Neutrophil (primary cell): ENCODE results near the gene C20orf173.

ENCODE experiments used
- H3K27ac ChIP-seq: fragments of 200-600 bp; sonication (generic); 2 replicates; pipeline ENCODE4 v1.5.1; 2016; ENCODE audit warnings: mild to moderate bottlenecking, moderate library complexity
- H3K27me3 ChIP-seq: fragments of 200-600 bp; sonication (generic); 2 replicates; pipeline ENCODE4 v1.6.0; 2016; ENCODE audit warnings: mild to moderate bottlenecking
- H3K36me3 ChIP-seq: fragments of 200-600 bp; sonication (generic); 2 replicates; pipeline ENCODE4 v1.5.1; 2017
- H3K4me1 ChIP-seq, 2 experiments: fragments of 200-600 bp in 1 of 2; sonication (generic) in 1 of 2; 1 replicate in 1 of 2; 2 replicates in 1 of 2; pipeline versions ENCODE4 v1.5.1 to v1.6.1; 2013 to 2016; ENCODE audit warnings: low read depth in 1 of 2, low read length in 1 of 2, mild to moderate bottlenecking in 1 of 2, moderate library complexity in 1 of 2; ENCODE audit not compliant: control insufficient read depth in 1 of 2, insufficient read depth in 1 of 2
- H3K4me3 ChIP-seq, 2 experiments: fragments of 200-600 bp in 1 of 2; sonication (generic) in 1 of 2; 1 replicate in 1 of 2; 2 replicates in 1 of 2; pipeline ENCODE4 v1.5.1; 2013 to 2016; ENCODE audit warnings: low read depth in 1 of 2, low read length in 1 of 2, mild to moderate bottlenecking in 1 of 2, moderate library complexity in 1 of 2
- H3K9me3 ChIP-seq: fragments of 200-600 bp; sonication (generic); 2 replicates; pipeline ENCODE4 v1.5.1; 2016
- TF ChIP-seq, protein P1 (sequence below): fragments of 200-600 bp; sonication (generic); IDR thresholded peaks from 2 replicates; pipeline ENCODE4 v1.5.1; 2016; ENCODE audit warnings: antibody characterized with exemption

The C20orf173 gene

DNA sequence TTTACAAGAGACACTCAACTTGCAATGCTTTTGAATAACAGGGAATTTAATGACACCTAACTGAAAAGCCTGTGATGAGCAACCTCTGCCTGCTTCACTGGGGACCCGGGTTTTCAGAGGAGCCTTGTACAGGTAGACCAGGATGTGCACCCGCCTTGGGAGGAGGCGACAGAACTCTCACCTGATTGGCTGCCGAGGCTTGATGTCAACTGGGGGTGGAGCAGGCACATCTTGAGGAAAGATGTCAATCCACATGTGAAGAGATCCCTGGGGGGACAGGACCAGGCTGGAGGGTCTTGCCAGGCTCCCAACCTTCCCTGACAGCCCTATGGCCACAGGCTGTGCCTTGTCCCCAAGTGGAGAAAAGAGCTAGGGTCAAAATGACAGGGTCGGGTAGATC is 32.2 kb upstream of the C20orf173 start:
- Histone ChIP-seq H3K9me3 (no peaks in the 10 kb centered on the region), H3K36me3 (peaks cover 37% of the 10 kb centered on the region), H3K4me1 (no peaks in the 10 kb centered on the region), H3K4me3 (no peak overlapping the region), H3K27me3 (no peaks in the 10 kb centered on the region), H3K27ac (no peak overlapping the region)
- TF ChIP-seq, protein P1, sequence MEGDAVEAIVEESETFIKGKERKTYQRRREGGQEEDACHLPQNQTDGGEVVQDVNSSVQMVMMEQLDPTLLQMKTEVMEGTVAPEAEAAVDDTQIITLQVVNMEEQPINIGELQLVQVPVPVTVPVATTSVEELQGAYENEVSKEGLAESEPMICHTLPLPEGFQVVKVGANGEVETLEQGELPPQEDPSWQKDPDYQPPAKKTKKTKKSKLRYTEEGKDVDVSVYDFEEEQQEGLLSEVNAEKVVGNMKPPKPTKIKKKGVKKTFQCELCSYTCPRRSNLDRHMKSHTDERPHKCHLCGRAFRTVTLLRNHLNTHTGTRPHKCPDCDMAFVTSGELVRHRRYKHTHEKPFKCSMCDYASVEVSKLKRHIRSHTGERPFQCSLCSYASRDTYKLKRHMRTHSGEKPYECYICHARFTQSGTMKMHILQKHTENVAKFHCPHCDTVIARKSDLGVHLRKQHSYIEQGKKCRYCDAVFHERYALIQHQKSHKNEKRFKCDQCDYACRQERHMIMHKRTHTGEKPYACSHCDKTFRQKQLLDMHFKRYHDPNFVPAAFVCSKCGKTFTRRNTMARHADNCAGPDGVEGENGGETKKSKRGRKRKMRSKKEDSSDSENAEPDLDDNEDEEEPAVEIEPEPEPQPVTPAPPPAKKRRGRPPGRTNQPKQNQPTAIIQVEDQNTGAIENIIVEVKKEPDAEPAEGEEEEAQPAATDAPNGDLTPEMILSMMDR, result no peak

DNA sequence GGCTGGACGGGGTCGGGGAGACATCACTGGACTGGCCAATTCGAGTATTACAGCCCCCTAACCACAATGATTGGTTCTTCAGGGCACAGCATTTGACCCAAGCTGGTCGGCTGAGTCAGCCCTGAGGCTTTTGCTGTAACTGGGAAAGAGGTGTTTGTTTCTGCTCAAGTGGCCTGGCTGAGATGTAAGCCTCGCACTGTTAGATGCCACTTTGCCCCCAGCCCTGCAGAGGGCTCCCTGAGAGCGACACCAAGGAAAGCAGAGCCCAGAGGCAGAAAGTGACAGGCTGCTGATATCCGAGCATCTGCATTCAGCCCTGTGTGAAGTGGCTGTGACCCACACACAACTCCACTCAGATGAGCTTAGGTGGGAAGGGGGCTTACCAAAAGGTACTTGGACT is 31.8 kb upstream of the C20orf173 start:
- TF ChIP-seq, protein P1, result no peak
- no peaks in the 10 kb centered on the region for H3K4me1 ChIP-seq
- H3K36me3 ChIP-seq, result peaks cover 41% of the 10 kb centered on the region

DNA sequence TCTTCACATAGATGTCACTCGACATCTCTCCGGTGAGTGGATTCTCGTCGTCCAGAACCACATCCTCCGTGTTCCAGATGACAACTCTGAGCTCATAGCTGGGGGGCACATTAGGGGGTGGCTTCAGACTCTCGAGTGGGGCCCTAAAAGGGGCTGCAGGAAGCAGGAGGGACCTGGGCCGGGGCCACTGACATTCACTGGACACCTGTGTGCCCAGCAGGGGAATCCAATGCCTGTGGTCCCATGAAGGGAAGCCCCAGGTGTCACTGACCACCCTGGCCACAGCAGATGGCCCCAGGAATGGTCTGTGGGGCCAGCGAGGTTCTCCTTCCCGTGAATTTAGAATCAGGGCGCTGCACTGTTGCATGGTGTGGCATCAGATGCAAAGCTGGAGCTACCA is 31.1 kb upstream of the C20orf173 start:
- Histone ChIP-seq H3K36me3 (peaks cover 47% of the 10 kb centered on the region), H3K9me3 (no peaks in the 10 kb centered on the region), H3K27ac (no peak overlapping the region), H3K4me3 (no peak overlapping the region), H3K27me3 (no peaks in the 10 kb centered on the region), H3K4me1 (no peaks in the 10 kb centered on the region)
- TF ChIP-seq, protein P1, result no peak

More for the DNA sequence above, 31.8 kb upstream of the C20orf173 start:
- Histone ChIP-seq H3K27me3 (no peaks in the 10 kb centered on the region), H3K9me3 (no peaks in the 10 kb centered on the region), H3K27ac (no peak overlapping the region), H3K4me3 (no peak overlapping the region)

DNA sequence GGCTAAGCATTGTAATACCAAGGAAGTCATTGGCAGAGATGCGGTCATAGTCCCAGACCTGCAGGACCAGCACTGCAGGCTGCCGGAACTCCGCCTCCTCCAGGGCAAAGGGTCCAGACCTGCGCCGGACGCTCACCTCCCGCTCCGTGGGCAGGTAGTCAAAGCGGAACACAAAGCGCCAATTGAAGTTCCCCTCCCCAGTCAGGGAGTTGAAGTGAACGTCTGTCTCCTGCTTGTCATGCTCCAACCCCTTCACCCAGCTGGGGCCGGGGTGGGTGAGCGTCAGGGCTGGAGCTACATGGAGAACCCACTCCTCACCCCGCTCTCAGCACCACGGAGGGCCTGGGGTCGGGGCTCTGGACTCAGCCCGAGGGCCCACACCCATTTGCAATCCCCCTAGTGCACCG is 30.7 kb upstream of the C20orf173 start:
- H3K4me1 ChIP-seq, result no peaks in the 10 kb centered on the region
- H3K4me3 ChIP-seq, result no peak overlapping the region
- no peaks in the 10 kb centered on the region for H3K27me3 ChIP-seq
- peaks cover 50% of the 10 kb centered on the region for H3K36me3 ChIP-seq
- TF ChIP-seq, protein P1, result no peak
- H3K9me3 ChIP-seq, result no peaks in the 10 kb centered on the region
- no peak overlapping the region for H3K27ac ChIP-seq

DNA sequence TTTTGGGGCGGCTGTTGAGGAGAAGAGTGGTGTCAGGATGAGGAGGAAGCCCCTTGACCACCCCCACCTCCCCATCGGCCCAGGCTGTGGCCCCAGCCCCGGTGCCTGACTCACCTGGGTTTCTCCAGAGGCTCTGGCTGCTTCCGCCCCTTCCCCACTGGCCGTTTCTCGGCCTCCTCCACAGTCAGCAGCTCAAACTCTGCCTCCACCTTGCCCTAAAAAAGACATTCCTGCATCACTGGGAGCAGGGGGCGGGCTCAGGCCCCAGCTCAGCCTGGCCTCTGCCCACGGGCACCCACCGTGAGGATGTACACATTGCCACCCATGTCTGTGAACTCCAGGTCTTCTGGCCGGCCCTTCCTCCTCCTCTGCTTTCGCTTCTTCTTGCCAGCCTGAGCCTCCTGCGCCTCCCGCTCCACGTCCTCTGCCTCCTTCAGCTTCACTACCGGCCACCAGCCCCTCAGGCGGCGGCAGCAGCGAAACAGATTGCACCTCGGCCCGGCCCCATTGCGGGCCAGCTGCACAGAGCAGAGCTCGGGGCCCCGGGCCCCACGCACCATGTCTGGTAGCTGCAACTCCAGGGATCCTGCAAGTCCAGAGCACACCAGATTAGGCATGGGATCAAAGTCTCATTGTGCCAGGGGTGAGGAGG is 29.7 kb upstream of the C20orf173 start:
- TF ChIP-seq, protein P1, result no peak
- Histone ChIP-seq H3K9me3 (no peaks in the 10 kb centered on the region), H3K27me3 (no peaks in the 10 kb centered on the region), H3K4me1 (no peaks in the 10 kb centered on the region), H3K4me3 (no peak overlapping the region), H3K27ac (no peak overlapping the region), H3K36me3 (peaks cover 59% of the 10 kb centered on the region)
